WTC11 (cell line): ENCODE measurements around the gene PIANP. TPM values are rescaled to one million over a fixed set of nuclear protein-coding genes. Genes with fewer than 3 reads are reported as not detected.

Source experiments
- ATAC-seq: fragments of 200-7000 bp; cut with Tn5 transposase; 2 replicates; pipeline ENCODE4 v1.10.0; 2021; ENCODE audit warnings: mild to moderate bottlenecking, moderate library complexity
- CTCF ChIA-PET: fragments of 300-600 bp; sonication (Branson Sonifier 250); formaldehyde crosslinking; loops from one replicate; lab custom pipeline; 2021; ENCODE audit warnings: antibody characterized with exemption; lab: Charles Lee
- POLR2A ChIA-PET: fragments of 350-600 bp; sonication (Branson Sonifier 250); formaldehyde crosslinking; loops from one replicate; lab custom pipeline; 2021; ENCODE audit warnings: antibody characterized with exemption; lab: Charles Lee
- DNase-seq: peaks from one replicate; pipeline ENCODE4 v3.0.0; 2021; ENCODE audit warnings: low spot score
- H3K27ac Mint-ChIP-seq: 2 replicates; pipeline ENCODE4 v1.8.0; 2021; ENCODE audit warnings: mixed read lengths
- H3K27me3 Mint-ChIP-seq: 2 replicates; pipeline ENCODE4 v1.8.0; 2021; ENCODE audit warnings: low read depth, mild to moderate bottlenecking, moderate library complexity, mixed read lengths
- H3K36me3 Mint-ChIP-seq: 2 replicates; pipeline ENCODE4 v1.8.0; 2021; ENCODE audit warnings: mixed read lengths
- H3K4me1 Mint-ChIP-seq: 2 replicates; pipeline ENCODE4 v1.8.0; 2022; ENCODE audit warnings: mixed read lengths
- H3K4me3 Mint-ChIP-seq: 2 replicates; pipeline ENCODE4 v1.8.0; 2021; ENCODE audit warnings: mild to moderate bottlenecking, moderate library complexity, mixed read lengths
- H3K9me3 Mint-ChIP-seq: 2 replicates; pipeline ENCODE4 v1.8.0; 2021; ENCODE audit warnings: mixed read lengths
- ARID4B ChIP-seq: sonication (generic); formaldehyde crosslinking; IDR thresholded peaks from 2 replicates; pipeline ENCODE4 v1.8.0; 2023; ENCODE audit warnings: missing genetic modification reagents, mild to moderate bottlenecking, borderline replicate concordance
- E2F5 ChIP-seq: sonication (generic); formaldehyde crosslinking; IDR thresholded peaks from 2 replicates; pipeline ENCODE4 v1.8.1; 2022; ENCODE audit warnings: mild to moderate bottlenecking, moderate library complexity, missing genetic modification reagents
- ETV6 ChIP-seq: sonication (generic); formaldehyde crosslinking; IDR thresholded peaks from 2 replicates; pipeline ENCODE4 v1.8.1; 2022; ENCODE audit warnings: mild to moderate bottlenecking, missing genetic modification reagents
- FOXP1 ChIP-seq: sonication (generic); formaldehyde crosslinking; IDR thresholded peaks from 2 replicates; pipeline ENCODE4 v1.8.0; 2022; ENCODE audit warnings: missing genetic modification reagents, mild to moderate bottlenecking, moderate library complexity, borderline replicate concordance
- HMGXB4 ChIP-seq: sonication (generic); formaldehyde crosslinking; IDR thresholded peaks from 2 replicates; pipeline ENCODE4 v1.8.1; 2023; ENCODE audit warnings: mild to moderate bottlenecking, moderate library complexity, missing genetic modification reagents
- IRF2 ChIP-seq: sonication (generic); formaldehyde crosslinking; IDR thresholded peaks from 2 replicates; pipeline ENCODE4 v1.8.0; 2022; ENCODE audit warnings: low read depth, missing genetic modification reagents, borderline replicate concordance
- MAX ChIP-seq: sonication (generic); formaldehyde crosslinking; IDR thresholded peaks from 2 replicates; pipeline ENCODE4 v1.8.0; 2022; ENCODE audit warnings: mild to moderate bottlenecking, missing genetic modification reagents
- MYBL2 ChIP-seq: sonication (generic); formaldehyde crosslinking; IDR thresholded peaks from 2 replicates; pipeline ENCODE4 v1.8.1; 2023; ENCODE audit warnings: mild to moderate bottlenecking, moderate library complexity, missing genetic modification reagents
- TEAD4 ChIP-seq: sonication (generic); formaldehyde crosslinking; IDR thresholded peaks from 2 replicates; pipeline ENCODE4 v1.8.0; 2022; ENCODE audit warnings: mild to moderate bottlenecking, missing genetic modification reagents
- USF1 ChIP-seq: sonication (generic); formaldehyde crosslinking; IDR thresholded peaks from 2 replicates; pipeline ENCODE4 v1.8.0; 2022; ENCODE audit warnings: mild to moderate bottlenecking, missing genetic modification reagents
- ZBTB43 ChIP-seq: sonication (generic); formaldehyde crosslinking; IDR thresholded peaks from 2 replicates; pipeline ENCODE4 v1.8.1; 2023; ENCODE audit warnings: mild to moderate bottlenecking, missing genetic modification reagents
- ZNF138 ChIP-seq: sonication (generic); formaldehyde crosslinking; conservative IDR thresholded peaks from 2 replicates; pipeline ENCODE4 v1.8.1; 2022; ENCODE audit warnings: mild to moderate bottlenecking, moderate library complexity, missing genetic modification reagents
- ZNF512 ChIP-seq: sonication (generic); formaldehyde crosslinking; IDR thresholded peaks from 2 replicates; pipeline ENCODE4 v1.8.1; 2022; ENCODE audit warnings: missing genetic modification reagents, borderline replicate concordance
- total RNA-seq: library from RNA; stranded (reverse); gene quantifications from 3 replicates; pipeline ENCODE4 v1.2.3, GENCODE V29; 2021

Gene PIANP
- total RNA-seq, 1 experiment from 2014 or later = 7.7 TPM

- TF ChIP-seq FOXP1 (CRISPR knock-in tag) (no peak), ARID4B (no peak), ZNF138 (CRISPR knock-in tag) (no peak), E2F5 (CRISPR knock-in tag) (no peak)
Observed at GRCh38 chr12:6725350-6725749, 24.7 kb upstream of the PIANP start (continued).

GRCh38 chr12:6724409-6724797, 23.8 kb upstream of the PIANP start:
- peaks cover 16% of the 10 kb centered on the region for H3K27me3 Mint-ChIP-seq
- H3K4me3 Mint-ChIP-seq = peak overlapping the region; percentile 88
- peaks cover 11% of the 10 kb centered on the region for H3K4me1 Mint-ChIP-seq
- no peak; the same call in 1 of the 2 replicates for ATAC-seq
- peak overlapping the region; percentile 97 for H3K27ac Mint-ChIP-seq
- CTCF ChIA-PET = interaction anchor here (0.6 to 2.4 kb wide), 27 partner anchors 12 to 238 kb away, joined by 3 to 25 read pairs (median 4); partner anchors contain the start of genes LAG3, MLF2, PTMS and SPSB2
- peaks cover 18% of the 10 kb centered on the region; the same call in 1 of the 2 replicates for H3K36me3 Mint-ChIP-seq
- POLR2A ChIA-PET = interaction anchor here (0.6 to 2.6 kb wide), 13 partner anchors 10 to 167 kb away, joined by 3 to 39 read pairs (median 4); partner anchors contain the start of genes CDCA3, GPR162, MLF2 and PTMS
- TF ChIP-seq IRF2 (CRISPR knock-in tag) = 0 out of 2 replicates have a peak, but pooled peaks have one; percentile 0
- 0 out of 2 replicates have a peak, but pooled peaks have one; percentile 7 for TF ChIP-seq ZBTB43
- TF ChIP-seq ETV6 (CRISPR knock-in tag) = no peak
- TF ChIP-seq HMGXB4 = 0 out of 2 replicates have a peak, but pooled peaks have one; percentile 16
- TF ChIP-seq, all 79 proteins: peak for 3
- peak; percentile 19 for DNase-seq
- H3K9me3 Mint-ChIP-seq = no peaks in the 10 kb centered on the region

GRCh38 chr12:6723607-6724408, 23.2 kb upstream of the PIANP start, which contains the start of gene COPS7A:
TSS of gene COPS7A (plus strand) at chr12:6724046. CDS start at chr12:6724657, 611 bp downstream.
- peak; percentile 98 for DNase-seq
- peaks cover 11% of the 10 kb centered on the region for H3K4me1 Mint-ChIP-seq
- peak within 1 kb of the TSS; percentile 98 for H3K27ac Mint-ChIP-seq
- ChIA-PET CTCF (interaction anchor here (0.5 to 2.4 kb wide), 33 partner anchors 12 to 239 kb away, joined by 3 to 25 read pairs (median 4); partner anchors contain the start of genes CDCA3, GPR162, LAG3 and MLF2), POLR2A (interaction anchor here (0.5 to 2.6 kb wide), 16 partner anchors 9 to 167 kb away, joined by 3 to 39 read pairs (median 4); partner anchors contain the start of genes CDCA3, GPR162, MLF2 and PTMS)
- H3K36me3 Mint-ChIP-seq = peaks cover 17% of the 10 kb centered on the region; the same call in 1 of the 2 replicates
- peak within 1 kb of the TSS; percentile 88 for H3K4me3 Mint-ChIP-seq
- H3K27me3 Mint-ChIP-seq = peaks cover 16% of the 10 kb centered on the region
- H3K9me3 Mint-ChIP-seq = no peaks in the 10 kb centered on the region
- ATAC-seq = peak; percentile 98
- TF ChIP-seq MYBL2 (CRISPR knock-in tag) = peak; percentile 95
- peak; percentile 96 for TF ChIP-seq USF1
- peak; percentile 89 for TF ChIP-seq IRF2 (CRISPR knock-in tag)
- peak; percentile 99 for TF ChIP-seq MAX (CRISPR knock-in tag)
- 0 out of 2 replicates have a peak, but pooled peaks have one; percentile 20 for TF ChIP-seq ZNF512 (CRISPR knock-in tag)
- TF ChIP-seq TEAD4 (CRISPR knock-in tag) = peak; percentile 79; the same call in 1 of the 2 replicates
